Mesenteric fat pad (tissue), 1 donor: ENCODE data around the gene OBSCN. TPM values are rescaled to one million over a fixed set of nuclear protein-coding genes. Genes with fewer than 3 reads are reported as not detected.

ENCODE experiments used
- DNase-seq: peaks from one replicate; pipeline ENCODE4 v3.0.0-alpha.2; 2020; ENCODE audit warnings: low spot score
- microRNA-seq: library from miRNA; unstranded; fragments of <30 nt; microRNA quantifications from one replicate; pipeline ENCODE4 v1.2.0, GENCODE V29; 2020; ENCODE audit warnings: borderline number of aligned reads
- total RNA-seq: library from RNA; stranded (reverse); fragmentation: NEBNext Ultra II Directional; extraction: Animal tissue kit (Norgen Biotek cat#: 25700); gene quantifications from one replicate; pipeline ENCODE4 v1.2.1, GENCODE V29; 2021
- donor health status: DM: yes; HTN: yes; CAD: no.

The OBSCN gene
- total RNA-seq, 1 donor from 2014 or later = 3.7 TPM

- no peak for DNase-seq
Measured at GRCh38 chr1:228428412-228428811, 220.6 kb downstream of the OBSCN start.

Small RNA genes within 50 kb of the gene (microRNA-seq; reads per million reads assigned to microRNA genes)
- not detected for gene MIR6742

Other genes starting within 250 kb of the OBSCN start
- gene WNT3A, start 201.0 kb upstream of the OBSCN start, total RNA-seq = not detected
- gene ARF1, start 125.3 kb upstream of the OBSCN start, total RNA-seq = 352 TPM
- gene C1orf35, start 104.7 kb upstream of the OBSCN start, total RNA-seq = 5.6 TPM
- gene MRPL55, start 98.7 kb upstream of the OBSCN start, total RNA-seq = 38.9 TPM
- gene GUK1, start 67.8 kb upstream of the OBSCN start, total RNA-seq = 220 TPM
- gene GJC2, start 58.1 kb upstream of the OBSCN start, total RNA-seq = 2.6 TPM
- gene IBA57, start 42.2 kb upstream of the OBSCN start, total RNA-seq = 7.5 TPM
- 12.2 TPM for gene TRIM11, start 198.8 kb downstream of the OBSCN start, total RNA-seq
- gene TRIM17, start 208.8 kb downstream of the OBSCN start, total RNA-seq = not detected